ENCODE data around the gene SEBOX. TPM values are rescaled to one million over a fixed set of nuclear protein-coding genes. Genes with fewer than 3 reads are reported as not detected.

SEBOX gene
- polyA plus RNA-seq, 2 of the 4 experiments (the other 2 are of a cell fraction), result not detected

GRCh38 chr17:28413804-28414203 is 48.8 kb upstream of the SEBOX start:
- no peaks in the 10 kb centered on the region for H3K9me3 ChIP-seq
- ChIA-PET POLR2A (no interaction called here), CTCF (interaction anchor here (0.7 to 1.9 kb wide), 7 partner anchors 10 to 607 kb away, joined by 3 to 5 read pairs (median 4); partner anchors contain the start of gene SEBOX)
- H3K4me1 ChIP-seq, result no peaks in the 10 kb centered on the region
- ATAC-seq, result peak in 1 of 2 experiments; percentile 16; a peak in 1 of 6 replicates
- H3K4me2 ChIP-seq, result no peak overlapping the region
- FAIRE-seq, result no peak
- 56% methylated on average over 7 of the region's 7 CpGs for WGBS (ENCODE audit: missing lambda C conversion rate)
- H3K27ac ChIP-seq, result no peak overlapping the region
- no peak overlapping the region for H3K4me3 ChIP-seq
- no peak for DNase-seq (ENCODE audit: low read depth in 1 of 2, low spot score in 1 of 2)
- TF ChIP-seq RARB (CRISPR knock-in tag; IDR thresholded peaks at IDR 0.05) (no peak), HES2 (IDR thresholded peaks at IDR 0.05) (no peak), EHF (CRISPR knock-in tag; IDR thresholded peaks at IDR 0.05) (no peak), ELK1 (IDR thresholded peaks at IDR 0.05; ENCODE audit: low read depth, low read length) (no peak), REST (IDR thresholded peaks at IDR 0.05) (no peak), ATOH8 (CRISPR knock-in tag; IDR thresholded peaks at IDR 0.05; ENCODE audit: low read depth) (no peak), CTCF (IDR thresholded peaks at IDR 0.05) (no peak), KDM1A (IDR thresholded peaks at IDR 0.05; ENCODE audit: low read depth) (no peak), RCOR1 (IDR thresholded peaks at IDR 0.05; ENCODE audit: low read depth, low read length) (no peak), FOSL2 (IDR thresholded peaks at IDR 0.05) (no peak), FOSL2 (CRISPR knock-in tag; IDR thresholded peaks at IDR 0.05) (no peak), EHMT2 (IDR thresholded peaks at IDR 0.05; ENCODE audit: low read depth) (no peak), HEYL (CRISPR knock-in tag; IDR thresholded peaks at IDR 0.05) (no peak)

- no peaks in the 10 kb centered on the region for H3K9me3 ChIP-seq
- 79% methylated on average over 3 of the region's 3 CpGs for WGBS (ENCODE audit: missing lambda C conversion rate)
- CTCF ChIA-PET, result interaction anchor here (1.3 kb wide), 1 partner anchor 128 kb away, joined by 3 read pairs; no protein-coding TSS in a partner anchor
- H3K4me1 ChIP-seq, result no peaks in the 10 kb centered on the region
- no peak overlapping the region for H3K4me2 ChIP-seq
- H3K4me3 ChIP-seq, result no peak overlapping the region
- no peak for DNase-seq (ENCODE audit: low read depth in 1 of 2, low spot score in 1 of 2)
- POLR2A ChIA-PET, result no interaction called here
- H3K27ac ChIP-seq, result no peak overlapping the region
- no peak for FAIRE-seq
- ATAC-seq, result no peak
- no peak for TF ChIP-seq CBX2 (IDR thresholded peaks at IDR 0.05; ENCODE audit: borderline replicate concordance, low read depth)
- no peak for TF ChIP-seq GATA3 (IDR thresholded peaks at IDR 0.05; ENCODE audit: borderline replicate concordance)
- TF ChIP-seq MYC (IDR thresholded peaks at IDR 0.05; ENCODE audit: borderline replicate concordance, low read length), result no peak
- no peak for TF ChIP-seq FOXS1 (CRISPR knock-in tag; IDR thresholded peaks at IDR 0.05)
- TF ChIP-seq JUNB (IDR thresholded peaks at IDR 0.05), result no peak
- TF ChIP-seq KDM1A (IDR thresholded peaks at IDR 0.05; ENCODE audit: low read depth), result no peak
- TF ChIP-seq HOXB13 (CRISPR knock-in tag; IDR thresholded peaks at IDR 0.05; ENCODE audit: low read depth), result no peak
- TF ChIP-seq ELK1 (IDR thresholded peaks at IDR 0.05; ENCODE audit: low read depth, low read length), result no peak
- no peak for TF ChIP-seq PHF8 (IDR thresholded peaks at IDR 0.05; ENCODE audit: borderline replicate concordance, low read depth)
- TF ChIP-seq KDM5A (IDR thresholded peaks at IDR 0.05), result no peak
- TF ChIP-seq ATOH8 (CRISPR knock-in tag; IDR thresholded peaks at IDR 0.05; ENCODE audit: low read depth), result no peak
- TF ChIP-seq NR3C1 (IDR thresholded peaks at IDR 0.05), result no peak
- TF ChIP-seq REST (IDR thresholded peaks at IDR 0.05), result no peak
These were observed 47.1 kb upstream of the SEBOX start for GRCh38 chr17:28412099-28412498.

Data from A549 (cell line).